Islet precursor cell (in vitro differentiated cells): Measurements from ENCODE around the gene ZFYVE26.

Source experiments
- DNase-seq: peaks from one replicate; pipeline ENCODE4 v3.0.0-alpha.2; 2018

Gene ZFYVE26

DNA sequence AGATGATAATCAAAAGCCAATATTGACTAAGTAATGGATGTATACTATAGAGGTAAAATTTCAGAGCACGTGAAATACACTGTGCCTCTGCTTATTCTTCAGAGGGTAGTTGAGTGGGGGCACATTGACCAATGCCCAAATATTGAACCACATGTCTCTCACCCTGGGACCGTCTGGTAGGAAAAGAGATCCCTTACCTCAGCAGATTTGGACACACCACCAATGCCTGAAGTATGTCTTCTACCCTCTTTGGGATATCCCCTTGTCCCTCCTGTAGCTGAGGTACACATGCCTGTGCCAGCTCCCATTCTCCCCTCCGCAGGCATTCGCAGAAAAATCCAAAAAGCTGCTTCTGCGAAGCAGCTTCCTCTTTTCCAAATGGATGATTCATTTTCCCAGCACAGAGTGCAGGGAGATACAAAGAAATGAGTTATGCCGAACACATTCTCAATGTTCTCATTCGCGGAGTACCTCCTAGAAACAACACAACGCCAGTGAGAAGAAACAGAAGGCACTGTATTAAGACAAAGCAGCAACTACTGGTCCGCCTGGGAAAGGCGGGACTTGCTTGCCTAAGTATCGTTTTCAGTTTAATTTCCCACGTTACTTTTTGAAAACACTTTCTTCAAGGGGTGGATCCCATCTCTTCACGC is 691 bp downstream of the ZFYVE26 start:
- no peak for DNase-seq

DNA sequence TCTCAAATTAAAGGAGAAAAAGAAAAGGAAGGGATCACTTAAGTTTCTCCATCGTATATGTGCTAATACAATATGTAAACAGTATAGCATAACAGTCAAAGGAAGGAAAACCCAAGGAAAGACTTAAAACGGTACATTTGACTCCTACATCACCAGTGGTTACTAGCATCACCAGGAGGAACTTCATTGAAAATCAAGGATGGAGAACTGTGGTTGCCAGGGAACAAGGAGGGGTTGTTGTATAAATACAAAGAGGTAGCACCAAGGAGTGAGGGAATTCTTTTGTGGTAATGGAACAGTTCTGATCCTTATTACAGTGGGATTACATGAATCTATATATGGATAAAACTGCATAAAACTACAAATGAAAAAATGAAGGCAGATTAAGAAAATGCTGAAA is 1.6 kb downstream of the ZFYVE26 start:
- no peak for DNase-seq

DNA sequence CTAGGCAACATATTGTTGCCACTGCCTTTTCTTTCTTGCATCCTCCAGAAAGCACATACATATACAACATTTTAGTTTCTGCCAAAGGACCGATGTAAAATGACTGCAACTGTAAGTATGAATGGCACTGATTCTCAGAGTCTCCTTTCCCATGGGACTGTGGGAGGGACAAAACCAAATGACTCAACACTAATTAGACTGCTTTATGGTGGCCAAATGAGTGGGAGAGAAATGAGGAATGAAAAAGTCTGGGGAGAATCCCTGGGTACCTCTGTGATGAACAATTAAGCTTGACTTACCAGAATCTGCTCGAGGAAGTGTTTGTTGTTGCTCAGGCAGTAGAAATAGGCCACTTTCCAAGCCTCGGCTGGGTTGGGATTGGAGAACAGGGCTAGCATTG is 10.1 kb downstream of the ZFYVE26 start:
- no peak for DNase-seq

DNA sequence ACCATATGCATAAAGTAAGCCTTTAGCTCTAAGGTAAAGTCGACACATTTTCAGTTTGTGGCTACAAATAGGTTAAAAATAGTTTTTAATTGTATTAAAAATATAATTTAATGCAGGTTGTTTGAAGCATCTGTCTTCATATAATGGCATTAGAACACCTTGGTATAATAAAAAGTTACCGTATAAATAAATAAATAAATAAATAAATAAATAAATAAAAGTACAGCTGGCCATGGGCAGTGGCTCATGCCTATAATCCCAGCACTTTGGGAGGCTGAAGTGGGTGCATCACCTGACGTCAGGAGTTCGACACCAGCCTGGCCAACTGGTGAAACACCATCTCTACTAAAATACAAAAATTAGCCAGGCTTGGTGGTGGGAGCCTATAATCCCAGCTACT is 15.6 kb downstream of the ZFYVE26 start:
- DNase-seq, result no peak

- DNase-seq, result no peak
Measured at GRCh38 chr14:67798731-67799130, 17.7 kb downstream of the ZFYVE26 start.

- no peak for DNase-seq
Measured at GRCh38 chr14:67787673-67788072, 28.7 kb downstream of the ZFYVE26 start.

- DNase-seq, result peak; percentile 20
Measured at GRCh38 chr14:67785270-67786109, 30.9 kb downstream of the ZFYVE26 start.

GRCh38 chr14:67784244-67784823 is 32.1 kb downstream of the ZFYVE26 start:
- DNase-seq, result peak; percentile 31

DNA sequence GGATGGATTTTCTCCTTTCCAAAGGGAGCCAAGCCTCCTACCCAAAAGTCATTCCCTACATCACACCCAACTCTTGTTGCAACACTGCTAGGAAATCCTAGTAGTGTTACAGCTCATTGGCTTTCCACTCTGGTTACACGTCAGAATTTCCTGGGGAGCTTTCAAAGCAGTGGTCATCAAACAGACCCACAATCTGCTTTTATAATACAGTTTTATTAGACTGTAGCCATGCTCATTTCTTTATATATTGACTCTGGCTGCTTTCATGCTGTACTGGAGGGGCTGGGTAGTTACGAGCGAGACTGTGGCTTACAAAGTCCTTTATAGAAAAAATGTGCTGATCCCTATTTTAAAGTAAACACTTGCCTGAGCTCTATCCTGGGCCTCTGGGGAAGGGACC is 34.3 kb downstream of the ZFYVE26 start:
- no peak for DNase-seq

DNA sequence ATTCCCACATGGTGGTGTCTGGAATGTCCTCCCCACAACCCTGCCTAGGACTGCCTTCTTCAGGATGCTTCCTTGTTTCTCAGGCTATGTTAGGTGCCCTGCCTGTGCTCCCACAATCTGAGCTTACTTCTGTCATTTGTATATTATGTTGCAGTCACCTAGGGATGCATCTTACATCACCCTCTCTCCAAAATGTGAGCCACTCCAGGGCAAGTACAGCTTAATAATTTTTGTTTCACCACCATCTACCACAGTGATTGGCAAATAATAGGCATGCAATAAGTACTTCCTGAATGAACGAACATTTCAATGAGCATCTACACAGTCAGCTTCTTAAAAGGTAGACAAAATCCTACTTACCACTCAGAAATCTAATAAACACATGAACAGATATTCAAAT is 37.6 kb downstream of the ZFYVE26 start:
- DNase-seq, result no peak

GRCh38 chr14:67776653-67777322 is 39.6 kb downstream of the ZFYVE26 start:
- DNase-seq, result no peak

DNA sequence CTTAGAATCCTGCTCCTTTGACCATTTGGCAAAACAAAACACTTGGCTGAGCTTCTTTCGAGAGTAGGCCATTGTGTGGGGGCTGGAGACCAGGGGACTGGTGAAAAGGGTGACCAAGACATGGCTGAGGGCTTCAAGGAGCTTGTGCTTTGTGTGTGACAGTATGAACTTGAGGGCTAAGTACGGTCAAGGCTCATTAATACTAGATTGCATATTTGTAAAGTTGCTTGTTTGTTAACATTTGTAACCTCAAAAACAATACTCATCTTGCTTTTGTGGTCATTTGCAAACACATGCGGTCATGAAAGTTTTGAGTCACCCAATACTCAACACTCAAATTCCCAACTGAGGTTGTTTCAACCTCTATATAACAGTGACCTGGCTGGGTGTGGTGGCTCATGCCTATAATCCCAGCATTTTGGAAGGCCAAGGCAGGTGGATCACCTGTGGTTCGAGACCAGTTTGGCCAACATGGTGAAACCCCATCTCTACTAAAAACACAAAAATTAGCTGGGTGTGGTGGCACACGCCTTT is 42.5 kb downstream of the ZFYVE26 start:
- peak; percentile 24 for DNase-seq

DNA sequence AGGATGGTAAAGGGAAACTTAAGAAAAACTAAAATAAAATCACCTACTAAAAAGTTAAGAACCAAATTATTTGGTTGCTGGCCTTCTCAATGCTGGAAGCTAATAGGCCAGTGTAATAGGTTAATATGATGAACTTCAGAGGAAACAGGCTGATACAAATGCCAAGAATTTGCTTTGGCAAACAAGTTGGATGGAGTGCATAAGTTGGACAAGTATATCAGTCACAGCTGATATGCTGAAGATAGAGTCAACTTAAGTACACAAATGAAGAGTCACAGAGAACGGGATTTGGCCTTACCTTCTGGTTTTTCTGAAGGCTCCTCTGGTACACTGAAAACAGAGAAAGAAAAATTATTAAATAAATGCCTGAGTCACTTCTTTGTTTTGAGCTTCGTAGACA is 48.2 kb downstream of the ZFYVE26 start:
- no peak for DNase-seq

- DNase-seq, result no peak
Measured at GRCh38 chr14:67766035-67766680, 50.2 kb downstream of the ZFYVE26 start.

DNA sequence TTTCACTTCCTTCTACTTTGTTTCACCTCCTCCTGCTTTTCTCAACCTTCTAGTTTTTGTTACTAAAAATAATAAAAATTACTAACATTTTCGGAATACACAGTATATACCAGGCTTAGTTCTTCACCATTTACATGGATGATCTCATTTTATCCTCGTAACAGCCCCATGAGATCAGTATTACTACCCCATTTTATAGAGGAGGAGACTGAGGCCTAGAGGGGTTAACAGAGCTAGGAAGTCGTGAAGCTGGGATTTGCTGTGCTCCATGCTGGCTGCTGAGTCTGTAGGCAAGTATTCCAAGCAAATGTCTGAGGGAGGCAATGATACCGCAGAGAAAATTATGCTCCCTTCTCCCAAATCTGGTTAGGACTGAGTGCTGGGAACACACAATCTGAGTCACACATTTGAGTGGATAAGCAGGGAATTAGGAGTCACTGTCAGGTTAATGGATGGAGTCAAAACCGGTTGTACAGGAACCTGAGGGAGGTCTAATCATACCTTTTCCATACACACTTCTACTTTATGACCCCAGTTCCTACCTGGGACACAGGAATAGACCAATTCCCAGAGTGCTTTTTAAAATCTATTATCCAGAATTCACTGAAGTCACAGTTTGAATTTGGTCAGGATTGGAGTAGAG is 51.1 kb downstream of the ZFYVE26 start:
- peak; percentile 57 for DNase-seq

GRCh38 chr14:67764496-67764895 is 51.9 kb downstream of the ZFYVE26 start:
- DNase-seq, result no peak

DNA sequence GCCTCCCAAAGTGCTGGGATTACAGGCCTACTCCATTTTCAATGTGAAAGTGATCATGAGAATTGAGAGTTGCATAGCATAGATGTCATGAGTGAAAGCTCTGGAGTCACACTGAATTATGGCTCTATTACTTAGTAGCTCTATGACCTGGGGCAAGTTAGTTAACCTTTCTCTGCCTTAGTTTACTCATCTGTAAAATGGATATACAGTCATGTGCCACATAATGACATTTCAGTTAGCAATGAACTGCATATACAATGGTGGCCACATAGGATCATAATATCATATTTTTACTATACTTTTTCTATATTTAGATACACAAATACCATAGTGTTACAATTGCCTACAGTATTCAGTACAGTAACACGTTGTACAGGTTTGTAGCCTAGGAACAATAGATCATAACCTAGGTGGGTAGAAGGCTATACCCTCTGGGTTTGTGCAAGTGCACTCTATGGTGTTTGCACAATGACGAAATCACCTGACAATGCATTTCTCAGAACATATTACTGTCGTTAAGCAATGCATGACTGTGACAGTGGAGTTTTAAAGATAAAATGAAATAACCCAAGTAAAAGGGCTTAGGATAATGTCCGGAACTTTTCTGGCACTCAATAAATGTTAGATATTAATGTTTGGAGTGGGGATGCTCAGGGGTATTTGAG is 53.1 kb downstream of the ZFYVE26 start:
- no peak for DNase-seq

- peak; percentile 62 for DNase-seq
Measured at GRCh38 chr14:67762051-67762450, 54.3 kb downstream of the ZFYVE26 start.

DNA sequence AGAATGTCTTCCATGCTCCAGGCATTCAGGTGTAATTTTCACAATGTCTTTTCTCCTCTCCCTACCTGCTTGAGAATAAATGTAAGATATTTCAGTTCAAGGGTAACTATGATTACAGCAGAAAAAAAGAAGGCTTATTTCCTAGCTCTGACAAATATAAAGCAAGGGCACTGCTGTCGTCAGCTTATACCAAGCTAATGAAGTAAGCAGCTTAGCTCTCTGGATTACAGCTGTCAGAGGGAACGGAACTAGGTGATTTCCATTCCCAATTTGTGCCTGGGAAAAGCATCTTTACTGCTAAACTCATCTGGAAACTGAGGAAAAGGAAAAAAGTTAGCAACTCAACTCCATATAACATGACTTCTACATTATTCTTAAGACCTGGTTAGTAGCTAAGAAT is 56.5 kb downstream of the ZFYVE26 start:
- peak; percentile 1 for DNase-seq

DNA sequence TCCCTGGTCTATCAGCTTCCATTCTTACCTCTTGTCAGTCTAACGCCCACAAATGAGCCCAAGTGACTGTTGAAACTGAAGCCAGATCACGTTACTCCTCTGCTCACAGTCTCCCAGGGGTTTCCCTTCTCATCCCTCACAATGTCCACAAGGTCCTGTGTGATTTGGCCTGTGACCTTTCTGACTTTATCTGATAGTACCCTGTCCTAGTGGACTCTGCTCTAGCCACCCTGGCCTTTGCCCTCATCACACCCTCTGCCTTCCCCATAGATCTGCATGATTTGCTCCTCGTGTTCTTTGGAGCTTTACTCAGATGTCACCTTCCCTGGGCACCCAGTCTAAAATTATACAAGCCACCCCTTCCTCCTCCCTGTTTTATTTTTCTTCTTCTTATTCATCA is 59.2 kb downstream of the ZFYVE26 start:
- no peak for DNase-seq

DNA sequence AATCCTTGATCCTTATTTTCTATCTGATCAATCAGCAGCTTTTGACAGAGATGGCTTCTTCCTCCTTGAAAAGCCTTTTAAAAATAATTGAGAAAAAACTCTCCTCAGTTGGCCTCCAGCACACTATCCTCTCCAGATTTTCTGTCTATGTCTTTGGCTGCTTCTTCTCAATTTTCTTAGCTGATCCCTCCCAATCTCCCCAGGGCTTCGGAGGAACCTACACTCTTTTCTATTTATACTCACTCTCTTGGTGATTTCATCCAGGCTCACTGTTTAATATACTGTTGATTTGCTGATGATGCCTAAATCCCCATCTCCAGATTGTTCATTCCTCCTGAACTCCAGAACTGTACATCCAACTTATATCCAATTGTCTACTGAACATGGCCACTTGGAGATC is 59.9 kb downstream of the ZFYVE26 start:
- DNase-seq, result no peak
